GM18868 (cell line): ENCODE data around the gene VWA3B.
"Not testable (repeated sequence)": the region's sequence is repeated elsewhere in the genome, so short reads cannot be mapped to it uniquely, and the experiment has no call there.

Experiments
- ATAC-seq: cut with Tn5 transposase; IDR thresholded peaks from one replicate; pipeline ENCODE4 v1.9.1; 2021; ENCODE audit warnings: mild to moderate bottlenecking, moderate library complexity; ENCODE audit not compliant: unreplicated experiment

The VWA3B gene

DNA sequence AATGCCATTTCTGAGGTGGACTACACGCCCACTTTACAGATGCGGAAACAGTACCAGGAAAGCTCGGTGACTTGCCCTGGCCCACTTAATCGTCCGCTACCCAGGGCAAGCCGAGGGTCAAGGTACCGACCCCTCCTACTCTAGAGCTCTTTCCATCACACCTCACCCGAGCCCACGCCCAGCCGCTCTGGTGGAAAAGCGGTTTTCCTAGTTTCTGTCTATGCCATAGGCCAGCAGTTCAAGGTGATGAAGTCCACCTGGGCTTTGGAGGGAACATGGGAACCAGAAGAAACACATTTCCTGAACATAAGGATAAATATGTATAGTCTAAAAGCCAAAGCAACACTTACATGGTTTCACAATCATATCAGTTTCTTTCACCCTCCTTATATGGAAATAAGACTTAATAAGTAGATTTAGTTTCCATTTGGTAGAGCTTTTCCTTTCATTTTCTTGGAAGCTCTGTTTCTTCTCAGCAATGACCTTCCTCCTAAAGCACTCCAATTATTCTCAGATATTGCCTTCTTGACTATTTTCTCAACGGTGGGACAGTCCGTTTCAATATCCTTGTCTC lies 567 bp downstream of the VWA3B start:
- ATAC-seq = no peak

DNA sequence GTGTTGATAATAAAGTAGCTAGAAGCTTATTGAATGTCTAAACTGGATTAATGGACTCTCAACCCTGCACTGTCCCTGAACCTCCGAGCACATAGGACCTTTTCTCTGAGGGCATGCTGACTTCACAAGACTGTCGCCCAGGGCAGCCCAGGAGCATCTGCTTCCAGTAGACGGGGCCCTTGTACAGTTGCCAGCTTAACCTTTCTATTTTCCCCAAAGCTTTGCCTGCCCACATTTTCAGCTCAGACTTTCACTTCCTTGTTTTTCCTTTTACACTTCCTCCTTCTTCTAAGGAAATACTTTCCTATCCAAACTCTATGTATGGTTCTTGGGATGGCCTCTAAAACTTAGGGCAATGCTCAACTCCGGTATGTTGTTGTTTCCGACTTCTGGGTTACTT lies 1.3 kb downstream of the VWA3B start:
- ATAC-seq = no peak

DNA sequence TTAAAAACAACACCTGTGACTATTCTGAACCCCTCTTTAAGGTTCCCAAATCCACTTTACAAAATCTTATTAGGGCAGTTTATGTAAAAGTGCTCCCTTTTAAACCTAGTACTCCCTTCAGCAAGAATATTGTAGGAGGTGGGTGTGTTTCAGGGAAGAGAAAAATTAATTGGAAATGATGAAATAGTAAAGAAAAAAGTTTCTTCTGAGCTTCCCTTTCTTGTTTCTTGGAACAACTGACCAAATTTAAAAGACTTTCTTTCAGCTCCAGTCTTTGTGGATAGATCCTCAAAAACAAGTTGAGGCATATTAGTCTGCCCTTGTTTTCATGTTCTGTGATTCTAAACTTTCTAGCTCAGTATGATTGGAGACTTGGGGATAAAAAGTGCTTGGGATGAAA lies 3.0 kb downstream of the VWA3B start:
- ATAC-seq = no peak

DNA sequence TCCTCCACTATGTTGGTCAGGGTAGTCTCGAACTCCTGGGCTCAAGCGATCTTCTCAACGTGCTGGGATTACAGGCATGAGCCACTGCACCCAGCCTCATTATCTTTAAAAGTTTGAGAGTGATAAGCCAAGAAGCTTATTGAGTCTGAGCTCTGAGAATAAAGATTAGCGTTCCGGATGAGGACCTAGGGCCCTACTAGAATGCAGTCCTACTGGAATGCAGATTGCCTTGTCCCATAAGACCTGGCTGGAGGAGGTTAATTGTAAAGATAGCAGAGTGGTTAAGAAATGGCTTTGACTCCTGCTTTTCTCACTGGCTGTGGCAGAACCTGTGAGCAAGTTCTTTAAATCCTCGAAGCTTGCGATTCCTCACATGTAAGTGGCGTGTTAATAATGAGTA lies 4.0 kb downstream of the VWA3B start:
- ATAC-seq = no peak

DNA sequence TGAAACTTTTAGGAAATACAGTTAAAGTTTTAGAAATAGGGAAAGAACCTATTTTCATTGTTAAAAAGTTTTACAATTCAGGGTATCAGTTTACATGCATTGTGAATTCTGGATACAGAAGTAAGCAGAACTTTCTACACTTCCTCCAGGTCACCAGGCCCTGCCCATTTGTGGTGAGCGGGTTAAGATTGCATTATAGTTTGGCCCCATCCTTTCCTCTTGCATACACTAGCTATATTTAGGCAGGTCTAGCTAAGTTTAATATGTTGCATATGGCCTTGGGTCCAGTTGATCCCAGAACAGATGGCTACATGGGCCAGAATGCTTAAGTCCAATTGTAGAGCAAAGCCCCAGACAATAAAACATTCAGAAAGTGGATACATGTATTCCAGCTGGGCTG lies 4.8 kb downstream of the VWA3B start:
- ATAC-seq = no peak

DNA sequence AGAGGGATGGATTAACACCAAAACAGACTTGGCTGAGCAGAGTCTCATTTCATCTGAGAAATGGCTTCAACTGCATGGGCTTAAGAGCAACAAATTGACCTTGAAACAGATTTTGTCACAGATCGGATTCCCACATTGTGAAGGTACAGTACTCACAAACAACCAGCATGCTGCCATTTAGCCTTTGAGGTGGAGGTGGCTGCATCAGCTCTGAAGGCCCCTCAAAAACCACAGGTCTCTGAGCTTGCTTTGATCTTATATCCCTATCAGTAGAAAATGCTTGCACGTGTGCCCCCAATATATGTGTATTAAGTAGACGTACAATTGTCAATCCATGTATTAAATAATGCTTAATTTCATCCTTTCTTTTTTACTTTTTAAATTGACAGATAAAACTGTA lies 6.2 kb downstream of the VWA3B start:
- no peak for ATAC-seq

DNA sequence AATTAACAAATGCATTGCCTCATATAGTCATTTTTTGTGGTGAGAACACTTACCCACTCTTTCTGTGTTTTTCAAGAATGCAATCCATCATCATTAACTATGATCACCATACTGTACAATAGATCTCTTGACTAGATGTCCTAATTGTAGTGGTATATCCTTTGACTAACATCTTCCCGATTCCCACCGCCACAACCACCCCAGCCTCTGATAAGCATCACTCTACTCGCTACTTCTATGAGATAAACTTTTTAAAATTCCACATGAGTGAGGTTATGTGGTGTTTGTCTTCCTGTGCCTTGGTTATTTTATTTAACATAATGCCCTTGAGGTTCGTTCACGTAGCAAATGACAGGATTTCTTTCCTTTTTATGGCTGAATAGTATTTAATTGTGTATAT lies 6.6 kb downstream of the VWA3B start:
- ATAC-seq = no peak

DNA sequence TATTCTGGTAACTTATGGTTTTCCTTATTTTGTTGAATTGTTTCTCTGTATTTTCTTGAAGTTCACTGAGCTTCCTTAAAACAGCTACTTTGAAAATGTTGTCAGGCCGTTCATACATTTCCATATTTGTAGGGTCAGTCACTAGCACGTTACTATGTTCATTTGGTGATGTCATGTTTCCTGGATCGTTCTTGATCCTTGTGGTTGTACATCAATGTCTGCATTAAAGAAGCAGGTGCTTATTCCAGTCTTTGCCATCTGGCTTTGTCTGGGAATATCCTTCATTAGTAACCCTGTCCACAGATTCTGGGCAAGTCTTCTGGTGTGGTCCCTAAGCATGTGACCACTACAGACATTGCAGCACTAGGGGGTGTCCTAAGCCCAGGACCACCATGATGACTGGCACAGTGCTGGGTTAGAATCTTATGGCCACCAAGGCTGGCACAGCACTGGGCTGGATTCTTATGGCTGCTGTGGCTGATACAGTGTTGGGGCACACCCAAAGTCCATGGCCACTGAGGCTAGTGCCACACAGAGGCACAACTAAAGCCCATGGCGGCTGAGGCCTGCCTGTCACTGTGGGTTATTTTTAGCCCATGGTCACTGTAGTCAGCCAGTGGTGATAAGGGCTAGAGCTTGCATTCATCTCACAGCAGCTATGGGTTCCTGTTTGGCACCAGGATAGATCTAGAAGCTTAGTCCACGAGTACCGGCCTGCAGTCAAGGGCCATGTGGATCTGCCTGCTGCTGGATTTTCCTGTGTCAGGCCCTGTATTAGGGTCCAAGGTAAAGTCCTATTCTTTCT lies 13.2 kb downstream of the VWA3B start:
- no peak for ATAC-seq

DNA sequence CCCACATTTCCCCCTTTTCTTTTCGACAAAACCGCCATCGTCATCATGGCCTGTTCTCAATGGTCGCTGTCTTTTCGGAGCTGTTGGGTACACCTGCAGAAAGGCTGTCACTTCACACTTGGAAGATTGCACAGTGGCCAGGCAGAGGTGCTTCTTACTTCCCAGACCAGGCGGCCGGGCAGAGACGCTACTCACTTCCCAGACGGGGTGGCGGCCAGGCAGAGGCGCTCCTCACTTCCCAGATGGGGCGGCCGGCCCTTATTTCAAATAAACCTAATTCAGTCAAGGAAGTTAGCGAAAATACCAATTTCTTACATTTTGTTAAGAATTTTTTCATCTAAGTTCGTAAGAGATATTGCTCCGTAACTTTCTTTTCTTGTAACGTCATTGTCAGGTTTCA lies 15.3 kb downstream of the VWA3B start:
- ATAC-seq = not testable (repeated sequence)

DNA sequence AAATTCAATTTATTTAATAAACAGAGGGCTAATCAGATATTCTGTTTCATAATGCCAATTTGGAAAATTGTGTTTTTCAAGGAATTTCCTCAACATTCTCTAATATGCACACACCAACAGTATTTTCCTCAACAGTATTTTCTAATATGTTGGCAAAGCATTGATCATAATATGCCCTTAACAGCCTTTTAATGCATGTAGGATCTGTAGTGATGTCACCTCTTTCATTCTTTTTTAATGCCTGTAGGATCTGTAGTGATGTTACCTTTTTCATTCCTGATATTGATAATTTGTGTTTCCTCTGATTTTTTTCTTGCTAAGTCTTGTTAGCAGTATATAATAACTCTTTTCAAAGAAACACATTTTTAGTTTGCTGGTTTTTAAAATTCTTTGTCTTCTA lies 15.9 kb downstream of the VWA3B start:
- ATAC-seq = no peak

DNA sequence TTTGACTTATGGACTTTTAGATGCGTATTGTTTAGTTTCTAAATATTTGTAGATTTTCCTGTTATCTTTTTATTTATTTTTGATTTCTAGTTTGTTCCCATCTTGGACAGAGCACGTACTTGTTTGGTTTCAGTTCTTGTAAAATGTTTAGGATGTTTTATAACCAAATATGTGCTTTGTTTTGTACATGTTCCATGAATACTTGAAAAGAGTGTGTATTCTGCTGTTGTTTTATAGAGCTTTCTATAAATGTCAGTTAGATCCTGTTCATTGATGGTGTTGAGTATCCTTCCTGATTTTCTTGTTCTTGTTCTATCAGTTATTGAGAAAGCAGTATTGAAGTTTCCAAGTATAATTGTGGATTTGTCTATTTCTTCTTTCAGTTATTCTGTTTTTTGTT lies 21.1 kb downstream of the VWA3B start:
- no peak for ATAC-seq

DNA sequence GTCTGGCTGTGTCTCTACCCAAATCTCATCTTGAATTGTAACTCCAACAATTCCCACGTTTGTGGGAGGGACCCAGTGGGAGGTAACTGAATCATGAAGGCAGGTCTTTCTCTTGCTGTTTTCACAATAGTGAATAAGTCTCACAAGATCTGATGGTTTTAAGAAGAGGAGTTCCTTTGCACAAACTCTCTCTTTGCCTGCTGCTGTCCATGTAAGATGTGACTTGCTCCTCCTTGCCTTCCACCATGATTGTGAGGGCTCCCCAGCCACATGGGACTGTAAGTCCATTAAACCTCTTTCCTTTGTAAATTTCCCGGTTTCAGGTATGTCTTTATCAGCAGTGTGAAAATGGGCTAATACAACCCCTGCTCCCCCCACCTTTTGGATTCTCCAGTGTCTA lies 23.8 kb downstream of the VWA3B start:
- ATAC-seq = no peak

DNA sequence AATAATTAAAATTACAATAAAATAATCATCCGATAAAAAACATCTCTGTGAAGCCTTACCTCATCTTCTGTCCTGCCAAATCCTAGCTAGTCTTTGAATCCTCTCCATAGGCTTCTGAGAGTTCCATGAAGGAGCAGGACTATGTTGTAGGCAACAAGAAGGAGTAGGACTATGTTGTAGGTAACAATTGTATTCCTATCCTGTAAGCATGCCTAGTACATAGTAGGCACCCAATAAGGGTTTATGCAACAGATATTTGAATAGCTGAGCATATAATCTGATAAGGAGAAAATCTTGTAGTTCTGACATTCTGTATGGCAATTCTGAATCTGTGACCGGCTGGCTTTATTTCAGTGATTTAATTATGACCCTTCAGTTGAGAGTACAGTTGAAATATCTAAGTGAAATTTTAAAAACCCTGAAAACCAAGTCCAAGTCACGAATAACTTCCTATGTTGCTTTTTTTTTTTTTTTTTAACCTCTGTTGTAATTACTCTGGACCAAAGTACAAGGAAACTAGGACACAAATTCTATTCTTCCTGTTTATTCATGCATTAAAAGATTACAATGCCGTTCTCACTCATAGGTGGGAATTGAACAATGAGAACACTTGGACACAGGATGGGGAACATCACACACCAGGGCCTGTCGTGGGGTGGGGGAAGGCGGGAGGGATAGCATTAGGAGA lies 27.8 kb downstream of the VWA3B start:
- ATAC-seq = no peak

DNA sequence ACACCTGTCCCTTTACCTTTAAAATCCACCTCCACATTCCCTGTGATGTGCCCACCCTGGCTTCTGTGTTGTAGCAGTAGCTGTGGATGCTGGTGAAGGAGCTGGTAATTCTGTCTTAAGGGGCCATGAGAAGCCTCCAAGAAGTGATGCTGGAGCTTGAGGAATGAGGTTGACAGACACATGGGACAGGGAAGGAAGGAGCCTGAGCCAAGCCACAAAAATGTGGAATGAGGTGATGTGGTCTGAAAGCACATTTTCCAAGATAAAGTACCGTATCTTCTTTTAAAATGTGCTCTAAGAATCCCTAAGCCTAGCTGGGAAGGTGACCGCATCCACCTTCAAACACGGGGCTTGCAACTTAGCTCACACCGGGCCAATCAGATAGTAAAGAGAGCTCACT lies 31.2 kb downstream of the VWA3B start:
- no peak for ATAC-seq

DNA sequence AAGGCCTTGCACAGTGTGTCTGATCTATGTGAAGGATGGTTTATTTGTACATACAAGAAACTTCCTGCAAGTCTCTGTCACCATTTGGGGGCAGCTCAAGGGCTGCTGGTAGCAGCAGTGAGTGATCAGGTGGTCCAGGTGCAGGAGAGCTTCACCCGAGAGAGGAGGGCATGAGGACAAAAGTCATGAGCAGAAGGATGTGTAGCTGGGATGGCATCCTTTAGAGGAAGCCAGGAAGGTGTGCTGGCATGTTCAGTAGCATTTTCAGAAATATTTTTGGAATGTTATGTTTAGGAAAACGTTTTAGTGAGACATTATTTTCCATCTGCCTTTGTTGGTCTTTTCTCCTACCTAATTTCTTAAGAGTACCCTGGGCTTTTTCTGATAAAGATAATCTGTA lies 31.9 kb downstream of the VWA3B start:
- no peak for ATAC-seq

DNA sequence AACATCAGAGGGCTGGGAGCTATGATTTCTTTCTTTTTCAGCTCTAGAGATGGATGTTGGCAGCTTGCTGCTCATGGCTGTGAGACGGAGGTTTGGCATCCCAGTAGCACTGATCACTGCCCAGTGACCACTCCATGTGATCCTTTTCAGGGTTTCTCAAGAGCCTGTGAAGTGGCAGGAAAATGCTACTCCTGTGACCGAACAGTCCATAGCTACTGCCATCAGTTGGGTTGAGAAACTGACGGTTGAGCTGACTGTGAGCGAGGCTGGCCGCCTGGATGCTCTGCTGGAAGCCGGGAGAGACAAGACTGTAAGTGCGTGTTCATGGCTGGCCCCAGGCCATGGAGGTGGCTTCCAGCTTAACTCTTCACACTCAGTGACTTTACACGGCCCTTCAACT lies 34.2 kb downstream of the VWA3B start:
- no peak for ATAC-seq

DNA sequence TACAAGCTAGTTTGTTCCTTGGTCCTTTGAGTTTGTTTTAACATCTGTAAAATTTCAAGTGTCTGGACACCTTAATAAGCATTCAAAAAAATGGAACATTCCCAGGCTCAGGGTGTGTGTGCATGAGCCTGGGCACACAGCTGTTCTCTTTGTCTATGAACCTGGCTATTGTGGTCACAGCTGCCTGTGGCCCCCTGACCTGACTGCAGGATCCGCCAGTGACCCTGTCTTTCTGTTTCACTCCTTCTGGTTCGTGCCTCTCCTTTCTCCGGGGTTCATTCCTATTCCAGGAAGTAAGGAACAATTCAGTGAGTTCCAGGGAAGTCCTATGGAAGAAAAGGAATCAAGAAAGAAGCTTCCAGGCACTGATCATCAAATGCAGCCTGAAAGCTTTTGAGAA lies 35.6 kb downstream of the VWA3B start:
- no peak for ATAC-seq

DNA sequence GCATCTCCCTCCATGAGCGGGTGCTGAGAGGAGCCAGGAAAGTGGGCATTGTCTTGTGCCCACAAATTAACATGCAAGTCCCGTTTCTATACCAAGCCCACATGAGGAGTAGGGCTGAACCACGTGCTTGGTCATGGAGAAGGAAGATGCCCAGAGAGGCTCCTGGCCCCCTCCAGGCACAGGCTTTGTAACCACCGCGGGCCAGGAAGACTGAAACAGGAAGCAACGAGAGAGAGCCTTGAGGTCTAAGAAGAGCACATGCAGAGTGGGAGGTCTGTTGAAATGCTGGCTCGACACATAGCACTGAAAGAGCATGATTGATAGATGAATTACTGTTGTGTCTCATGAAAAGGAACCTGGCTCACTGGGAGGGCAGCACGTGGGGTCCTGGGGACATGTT lies 36.3 kb downstream of the VWA3B start:
- no peak for ATAC-seq

DNA sequence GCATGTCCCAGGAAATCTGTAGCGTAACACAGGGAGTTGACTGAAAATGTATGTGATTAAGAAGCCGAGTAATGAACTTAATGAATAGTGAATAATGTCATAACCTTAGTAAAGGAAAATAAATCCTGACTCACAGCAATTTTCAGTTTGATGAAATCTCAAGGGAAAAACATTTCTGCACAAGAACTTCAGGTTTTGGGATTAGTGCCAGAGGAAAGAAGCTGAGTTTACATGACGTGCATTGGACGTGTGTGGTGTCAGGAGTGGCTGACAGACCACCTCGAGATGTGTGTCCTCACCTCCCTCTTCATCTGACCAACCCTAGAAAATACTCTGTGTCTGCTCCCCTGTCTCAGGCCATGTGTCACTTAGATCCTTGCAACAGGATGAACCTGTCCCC lies 39.1 kb downstream of the VWA3B start:
- no peak for ATAC-seq

DNA sequence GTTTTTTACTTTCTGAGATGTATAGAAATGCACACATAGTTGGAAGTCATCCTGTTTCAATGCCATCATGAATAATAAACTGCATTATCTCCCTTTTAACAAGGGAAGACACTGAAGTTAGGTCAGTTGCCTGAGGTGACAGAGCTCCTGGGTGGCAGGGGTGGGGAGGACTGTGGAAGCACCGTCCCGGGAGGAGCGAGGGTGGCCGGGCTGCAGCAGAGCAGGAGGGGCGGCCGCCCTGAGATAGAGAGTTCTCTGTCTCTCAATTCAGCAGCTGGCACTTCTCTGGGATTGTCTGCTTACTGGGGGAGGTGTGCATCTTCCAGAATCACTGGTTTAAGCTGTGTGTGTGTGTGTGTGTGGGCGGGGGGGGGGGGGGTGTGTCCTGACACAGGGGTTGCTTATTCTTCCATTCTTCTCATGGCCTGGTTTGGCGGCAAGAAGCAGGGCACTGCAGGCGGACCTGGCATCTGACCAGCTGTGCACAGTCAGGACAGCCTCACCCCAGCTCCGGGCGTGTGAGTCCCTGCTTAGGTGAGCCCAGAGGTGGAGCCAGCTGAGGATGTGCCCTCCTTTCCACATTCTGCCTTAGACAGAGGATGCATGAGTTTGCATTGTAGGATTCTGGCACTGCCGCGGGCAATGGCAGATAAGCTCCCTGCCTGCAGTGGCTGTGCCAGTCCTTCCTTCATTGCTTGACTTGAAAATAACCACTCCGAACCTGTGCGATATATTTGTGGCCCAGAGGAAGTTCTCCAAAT lies 40.4 kb downstream of the VWA3B start:
- ATAC-seq = no peak

DNA sequence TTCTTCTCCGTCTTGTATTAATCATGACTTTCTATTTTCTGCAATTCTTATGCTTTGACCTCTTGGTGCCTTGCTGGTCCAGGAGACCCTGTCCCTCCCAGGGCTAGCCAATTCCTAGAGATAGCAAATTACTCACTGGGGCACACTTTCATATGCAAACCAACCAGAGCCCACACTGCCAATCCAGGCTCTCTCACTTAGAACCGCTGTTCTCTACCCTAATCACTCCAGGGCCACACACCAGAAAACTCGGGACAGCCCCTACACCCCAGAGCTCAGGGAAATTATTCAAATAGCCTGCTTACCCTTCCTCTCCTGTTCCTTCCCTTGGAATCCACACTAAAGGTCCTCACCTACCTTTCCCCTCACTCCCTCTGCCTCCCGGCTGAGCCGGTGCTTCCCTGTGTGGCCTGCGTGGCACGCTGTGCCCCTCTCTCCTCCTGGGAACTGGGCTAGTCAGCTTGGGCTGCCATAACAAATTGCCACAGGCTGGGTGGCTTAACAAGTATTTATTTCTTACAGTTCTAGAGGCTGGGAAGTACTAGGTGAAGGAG lies 41.7 kb downstream of the VWA3B start:
- ATAC-seq = no peak
